Activated CD4-positive, alpha-beta T cell treated with anti-CD3 and anti-CD28 coated beads, Interleukin-2, amount 50 U/mL, for 48 hours (primary cell): Measurements from ENCODE around the gene SYTL1.

Experiments used
- DNase-seq, 2 experiments: peaks; one replicate each; pipeline ENCODE4 v3.0.0-alpha.2; 2020

The SYTL1 gene

GRCh38 chr1:27341525-27342252 is at the start of gene SYTL1:
SYTL1 (plus strand) TSS chr1:27342022; CDS start chr1:27345335, 3,313 bp downstream.
- peak; percentile 61 to 71 for DNase-seq

GRCh38 chr1:27292106-27292505 is 49.7 kb upstream of the SYTL1 start:
- no peak for DNase-seq

DNA sequence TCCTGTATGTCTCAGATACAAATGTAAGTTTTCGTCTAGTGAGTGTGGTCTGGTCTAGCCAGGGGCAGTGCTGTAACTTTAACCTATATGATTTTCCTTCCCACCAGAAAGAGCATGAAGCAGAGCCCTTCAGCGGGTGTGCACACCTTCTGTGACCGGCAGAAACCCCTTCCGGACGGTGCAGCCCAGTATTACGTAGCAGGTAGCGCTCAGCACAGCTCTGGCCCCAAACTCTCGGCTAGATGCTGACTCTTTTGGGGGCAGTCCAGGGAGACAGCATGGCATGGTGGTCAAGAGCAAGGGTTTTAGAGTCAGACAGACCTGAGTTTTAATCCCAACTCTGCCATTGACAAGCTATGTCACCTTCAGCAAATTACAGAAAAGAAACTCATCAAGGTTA is 47.9 kb upstream of the SYTL1 start:
- DNase-seq: no peak

DNA sequence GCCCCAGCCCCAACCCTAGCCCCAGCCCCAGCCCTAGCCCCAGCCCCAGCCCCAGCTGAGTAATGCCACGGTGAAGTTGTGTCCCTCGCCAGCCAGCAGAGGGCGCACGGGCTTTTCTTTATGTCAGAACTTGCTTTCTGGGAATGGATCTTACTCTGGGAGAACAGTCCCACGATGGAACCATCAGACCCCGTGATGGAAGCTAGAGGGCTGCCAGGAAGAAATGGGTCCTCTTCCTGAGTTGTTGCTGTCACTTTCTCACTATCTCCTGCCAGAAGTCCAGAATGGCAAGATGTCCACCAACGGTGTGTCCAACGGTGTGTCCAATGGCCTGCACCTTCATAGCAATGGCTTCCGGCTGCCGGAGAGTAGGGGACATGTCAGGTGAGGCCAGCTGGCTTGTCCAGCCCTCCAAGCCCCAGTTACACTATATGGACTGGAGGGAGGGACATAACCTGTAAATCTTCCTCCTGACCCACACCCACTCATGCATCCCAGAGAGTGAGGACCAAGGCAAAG is 45.0 kb upstream of the SYTL1 start:
- DNase-seq: peak; percentile 76 to 80

DNA sequence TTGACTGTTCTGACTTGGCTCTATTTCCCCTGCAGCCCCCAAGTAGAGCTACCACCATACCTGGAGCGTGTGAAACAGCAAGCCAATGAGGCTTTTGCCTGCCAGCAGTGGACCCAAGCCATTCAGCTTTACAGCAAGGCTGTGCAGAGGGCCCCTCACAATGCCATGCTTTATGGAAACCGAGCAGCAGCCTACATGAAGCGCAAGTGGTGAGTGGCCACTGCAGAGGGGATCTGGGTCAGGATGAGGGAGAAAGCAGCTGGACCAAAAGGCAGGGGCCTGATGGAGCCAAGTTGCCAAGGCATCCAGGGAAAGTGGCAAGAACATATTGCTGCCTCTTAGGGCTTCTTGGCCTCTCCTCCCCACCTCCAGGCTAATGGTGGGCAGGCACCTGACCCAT is 43.9 kb upstream of the SYTL1 start:
- no peak for DNase-seq

GRCh38 chr1:27298632-27299384 is 43.0 kb upstream of the SYTL1 start:
- DNase-seq: no peak

GRCh38 chr1:27299385-27300271 is 42.2 kb upstream of the SYTL1 start:
- no peak for DNase-seq

GRCh38 chr1:27300341-27301051 is 41.3 kb upstream of the SYTL1 start:
- peak; percentile 75 to 80 for DNase-seq

DNA sequence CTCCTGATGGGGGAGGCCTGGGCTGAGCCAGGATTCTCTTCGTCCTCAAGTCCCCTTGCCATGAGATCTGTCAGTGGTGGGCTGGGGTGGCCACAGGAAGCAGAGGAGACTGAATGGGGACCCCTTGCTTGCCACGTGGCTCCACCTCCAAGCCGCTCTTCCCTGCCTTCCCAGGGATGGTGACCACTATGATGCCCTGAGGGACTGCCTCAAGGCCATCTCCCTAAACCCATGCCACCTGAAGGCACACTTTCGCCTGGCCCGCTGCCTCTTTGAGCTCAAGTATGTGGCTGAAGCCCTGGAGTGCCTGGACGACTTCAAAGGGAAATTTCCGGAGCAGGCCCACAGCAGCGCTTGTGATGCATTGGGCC is 40.8 kb upstream of the SYTL1 start:
- DNase-seq: no peak

DNA sequence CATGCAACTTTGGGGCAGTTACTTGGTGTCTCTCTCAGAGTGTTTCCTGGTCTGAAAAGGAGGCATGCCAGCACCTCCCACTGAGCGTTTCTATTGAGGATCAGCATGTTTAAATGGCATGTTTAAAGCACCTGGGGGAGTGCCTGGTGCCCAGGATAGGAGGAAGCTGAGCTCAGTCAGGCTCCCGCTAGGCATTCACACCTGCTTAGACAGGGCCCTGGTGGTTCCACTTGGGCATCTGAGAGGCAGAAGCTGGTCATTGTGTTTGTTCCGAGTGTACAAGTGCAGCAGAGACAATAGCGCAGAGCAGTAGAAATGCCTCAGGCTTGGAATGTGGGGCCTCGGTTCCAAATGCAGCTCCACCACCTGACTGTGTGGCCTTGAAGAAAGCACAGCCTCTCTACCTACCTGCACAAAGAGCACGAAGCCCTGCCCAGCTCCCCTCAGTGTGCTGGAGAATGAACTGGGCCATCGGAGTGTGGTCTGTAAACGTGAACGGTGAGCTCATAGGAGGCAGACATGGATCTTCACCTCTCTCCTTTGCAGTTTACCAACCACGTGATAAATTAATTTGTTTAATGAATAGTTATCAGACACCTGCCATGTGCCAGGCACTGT is 40.1 kb upstream of the SYTL1 start:
- DNase-seq: no peak

DNA sequence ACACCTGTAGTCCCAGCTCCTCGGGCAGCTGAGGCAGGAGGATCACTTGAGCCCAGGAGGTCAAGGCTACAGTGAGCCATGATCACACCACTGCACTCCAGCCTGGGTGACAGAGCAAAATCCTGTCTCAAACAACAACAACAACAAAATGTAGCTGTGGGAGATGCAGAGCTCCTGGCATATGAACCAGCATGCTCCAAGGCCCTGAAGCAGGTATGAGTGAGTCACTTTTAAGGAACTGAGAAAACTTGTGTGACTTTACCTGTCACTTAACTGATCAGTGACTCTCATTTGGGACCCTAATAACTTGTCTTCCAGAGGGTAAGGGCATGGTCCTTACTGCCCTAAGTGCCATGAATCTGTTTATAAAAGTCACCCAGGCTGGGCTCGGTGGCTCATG is 39.2 kb upstream of the SYTL1 start:
- DNase-seq: no peak

- DNase-seq: no peak
Observed at GRCh38 chr1:27303509-27303908, 38.3 kb upstream of the SYTL1 start.

DNA sequence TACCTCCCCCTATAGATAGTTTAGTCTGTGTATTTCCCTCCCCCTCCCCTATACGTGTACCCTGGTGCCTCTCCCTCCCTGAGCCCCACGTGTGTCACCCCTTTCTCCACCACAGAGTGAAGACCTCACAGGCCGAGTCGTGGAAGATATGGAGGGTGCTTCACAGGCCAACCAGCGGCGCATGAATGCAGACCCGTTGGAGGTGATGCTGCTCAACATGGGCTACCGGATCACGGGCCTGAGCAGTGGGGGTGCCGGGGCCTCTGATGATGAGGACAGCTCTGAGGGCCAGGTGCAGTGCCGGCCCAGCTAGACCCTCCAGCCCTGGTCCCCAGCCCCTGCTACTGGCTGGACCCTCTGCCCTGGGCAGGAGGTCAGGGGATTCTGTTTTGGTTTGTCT is 35.8 kb upstream of the SYTL1 start:
- DNase-seq: no peak

- no peak for DNase-seq
Observed at GRCh38 chr1:27306892-27307761, 34.7 kb upstream of the SYTL1 start.

GRCh38 chr1:27307874-27308598 is 33.8 kb upstream of the SYTL1 start:
- DNase-seq: no peak

GRCh38 chr1:27314169-27314568 is 27.7 kb upstream of the SYTL1 start:
- no peak for DNase-seq

DNA sequence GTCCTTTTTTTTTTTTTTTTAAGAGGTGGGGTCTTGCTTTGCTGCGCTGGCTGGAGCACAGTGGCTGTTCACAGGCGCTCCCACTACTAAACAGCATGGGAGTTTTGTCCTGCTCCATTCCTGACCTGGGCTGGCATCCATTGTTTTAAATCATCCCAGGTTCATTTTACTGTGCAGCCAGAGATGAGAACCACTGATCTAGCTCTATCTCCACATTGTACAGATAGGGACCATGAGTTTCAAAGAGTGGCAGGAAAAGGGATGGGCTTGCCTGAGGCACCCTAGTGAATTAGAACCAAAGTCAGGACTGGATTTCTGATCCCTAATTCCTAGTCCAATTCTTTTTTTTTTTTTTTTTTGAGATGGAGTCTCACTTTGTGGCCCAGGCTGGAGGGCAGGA is 27.1 kb upstream of the SYTL1 start:
- DNase-seq: no peak

- DNase-seq: no peak
Observed at GRCh38 chr1:27316860-27317259, 25.0 kb upstream of the SYTL1 start.

DNA sequence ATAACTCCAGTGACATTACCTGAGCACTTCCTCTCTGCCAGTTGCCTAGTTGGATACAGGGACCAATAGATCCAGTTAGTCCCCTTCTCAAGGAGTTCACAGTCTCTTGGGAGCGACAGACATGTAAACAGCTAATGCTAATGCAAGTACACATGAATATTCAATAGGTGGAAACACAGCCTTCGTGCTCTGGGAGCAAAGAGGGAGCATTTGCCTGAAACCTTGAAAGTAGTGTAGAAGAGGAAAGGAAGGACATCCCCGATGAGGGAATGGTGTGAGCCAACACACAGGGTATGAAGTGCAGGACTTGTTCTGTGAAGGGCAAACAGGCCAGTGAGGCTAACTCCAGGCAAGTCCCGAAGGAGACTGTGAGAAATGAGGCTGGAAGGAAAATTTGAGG is 23.7 kb upstream of the SYTL1 start:
- no peak for DNase-seq

DNA sequence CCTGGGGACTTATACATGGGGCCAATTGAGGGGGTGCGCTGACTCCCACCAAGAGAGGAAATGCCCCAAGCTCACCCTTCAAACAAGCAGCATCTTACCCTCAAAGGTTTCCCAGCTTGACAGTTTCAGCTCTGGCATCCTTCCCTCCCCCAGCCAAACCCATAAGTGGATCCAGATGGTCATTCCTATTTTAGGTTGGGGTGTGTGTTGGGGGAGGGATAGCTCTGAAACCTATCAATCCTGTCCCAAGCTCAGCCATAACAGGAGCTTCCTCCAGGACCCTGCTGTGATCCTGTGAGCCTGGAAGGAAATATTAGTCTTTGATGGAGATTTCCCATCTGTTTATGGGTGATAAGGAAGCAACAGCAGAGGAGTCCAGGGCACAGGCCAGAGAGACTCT is 23.2 kb upstream of the SYTL1 start:
- no peak for DNase-seq
